ENCODE measurements around the gene PPP2R1A.
A peak's percentile ranks its signal among the peaks of the same experiment; 100 is the strongest.
"Not testable (repeated sequence)": the region's sequence is repeated elsewhere in the genome, so short reads cannot be mapped to it uniquely, and the experiment has no call there.

The PPP2R1A gene

DNA sequence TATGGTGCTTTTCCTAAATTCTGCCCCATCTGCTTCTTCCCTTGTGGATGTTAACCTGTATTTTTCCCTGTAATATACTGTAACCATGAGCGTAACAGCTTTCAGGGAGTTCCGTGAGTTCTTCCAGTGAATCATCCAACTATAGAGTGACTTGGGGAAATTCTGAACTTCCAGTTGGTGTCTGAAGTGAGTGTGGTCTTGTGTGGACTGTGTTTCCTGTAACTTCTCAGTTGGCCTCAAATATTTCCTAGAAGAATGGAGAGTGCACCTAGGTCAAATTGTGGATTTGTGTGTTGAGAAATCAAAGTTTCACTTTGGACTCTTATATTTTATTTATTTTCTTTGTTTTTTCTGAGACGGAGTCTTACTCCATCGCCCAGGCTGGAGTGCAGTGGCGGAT lies 68.6 kb downstream of the PPP2R1A start:
- DNase-seq = no peak

DNA sequence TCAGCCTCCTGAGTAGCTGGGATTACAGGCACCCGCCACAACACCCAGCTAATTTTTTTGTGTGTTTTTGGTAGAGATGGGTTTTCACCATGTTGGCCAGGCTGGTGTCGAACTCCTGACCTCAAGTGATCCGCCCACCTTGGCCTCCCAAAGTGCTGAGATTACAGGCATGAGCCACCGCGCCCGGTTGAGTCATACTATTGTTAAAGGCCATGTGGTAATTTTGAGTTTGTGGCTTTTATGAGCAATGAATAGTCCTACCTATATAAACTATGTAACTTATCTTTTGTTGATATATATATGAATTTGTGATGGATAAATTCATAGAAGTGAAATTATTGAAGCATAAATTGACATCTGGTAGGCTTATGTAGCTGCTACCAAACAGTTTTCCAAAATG lies 75.7 kb downstream of the PPP2R1A start:
- DNase-seq = not testable (repeated sequence)

DNA sequence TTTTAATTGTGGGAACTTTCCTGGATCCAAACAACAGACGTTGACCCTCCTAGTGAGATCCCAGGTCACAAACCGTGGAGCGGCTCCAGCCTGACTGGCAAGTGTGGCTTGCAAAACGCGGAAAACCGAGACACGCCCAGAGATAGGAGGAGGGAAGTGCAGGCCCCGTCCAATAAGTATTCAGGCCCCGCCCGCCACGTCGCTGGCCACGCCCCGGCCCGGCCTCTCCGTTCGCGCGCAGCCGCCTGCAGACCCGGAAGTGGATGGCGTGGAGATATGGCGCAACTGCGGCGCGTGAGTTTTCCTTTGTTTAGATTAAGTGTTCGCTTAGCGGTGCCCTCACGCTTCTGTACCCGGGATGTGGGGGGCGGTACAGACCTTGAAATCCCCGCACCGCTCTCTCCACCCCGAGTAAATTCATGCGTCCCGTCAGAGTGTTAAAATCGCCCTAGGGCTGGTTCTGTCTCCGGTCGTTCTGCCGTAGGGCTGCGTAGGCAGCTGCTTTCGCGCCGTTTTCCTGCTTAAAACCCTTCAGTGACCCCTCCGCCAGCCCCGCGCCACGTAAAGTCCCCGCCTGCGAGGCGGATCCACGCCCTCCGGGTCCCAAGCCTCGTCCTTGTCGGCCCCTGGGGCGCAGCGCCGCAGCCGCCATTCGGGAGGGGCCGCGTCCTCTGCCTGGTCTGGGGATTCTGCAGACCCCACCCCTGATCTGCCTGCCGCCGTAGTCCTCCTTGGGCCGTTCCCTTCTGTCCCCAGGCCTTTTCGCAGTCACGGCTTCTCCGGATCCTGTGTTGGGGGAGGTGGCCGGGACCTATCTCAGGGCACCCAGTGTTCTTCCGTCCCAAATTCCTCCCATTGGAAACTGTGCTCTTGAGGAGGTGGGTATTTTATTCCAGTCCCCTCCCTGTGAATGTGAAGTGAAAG lies 79.7 kb downstream of the PPP2R1A start, which contains the start of gene ZNF766:
Gene ZNF766, plus strand, starts transcription at position 250 of the 924 bp plus-strand sequence. Its CDS starts 27 bp downstream, at position 277.
- DNase-seq = peak; percentile 93

DNA sequence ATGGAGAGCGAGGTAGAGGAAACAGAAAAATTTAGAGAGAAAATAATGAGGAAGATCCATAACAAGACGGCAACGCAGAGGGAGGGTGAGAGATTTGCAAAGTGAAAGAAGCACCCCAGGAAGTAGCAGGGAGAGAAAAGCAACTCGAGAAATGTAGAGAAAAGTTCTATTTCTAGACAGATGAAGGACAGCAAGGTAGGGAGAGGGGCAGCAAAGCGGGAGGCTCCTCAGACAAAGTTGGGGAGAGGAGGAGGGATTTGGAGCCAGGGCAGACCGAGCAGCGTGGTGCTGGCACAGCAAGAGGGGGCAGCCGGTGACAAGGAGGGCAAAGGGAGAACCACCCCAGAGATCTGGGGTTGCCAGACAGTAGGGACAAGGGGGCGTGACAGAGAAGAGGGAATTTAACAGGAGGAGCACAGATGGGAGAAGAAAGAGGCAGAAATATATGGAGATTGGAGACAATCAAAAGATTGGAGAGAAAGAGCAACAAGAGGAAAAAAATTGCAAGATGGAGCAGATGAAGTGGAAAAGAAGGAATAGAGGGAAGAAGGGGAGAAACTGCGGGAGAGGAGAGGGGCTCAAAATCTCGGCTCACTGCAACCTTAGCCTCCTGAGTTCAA lies 80.5 kb downstream of the PPP2R1A start:
- peak; percentile 42 for DNase-seq

DNA sequence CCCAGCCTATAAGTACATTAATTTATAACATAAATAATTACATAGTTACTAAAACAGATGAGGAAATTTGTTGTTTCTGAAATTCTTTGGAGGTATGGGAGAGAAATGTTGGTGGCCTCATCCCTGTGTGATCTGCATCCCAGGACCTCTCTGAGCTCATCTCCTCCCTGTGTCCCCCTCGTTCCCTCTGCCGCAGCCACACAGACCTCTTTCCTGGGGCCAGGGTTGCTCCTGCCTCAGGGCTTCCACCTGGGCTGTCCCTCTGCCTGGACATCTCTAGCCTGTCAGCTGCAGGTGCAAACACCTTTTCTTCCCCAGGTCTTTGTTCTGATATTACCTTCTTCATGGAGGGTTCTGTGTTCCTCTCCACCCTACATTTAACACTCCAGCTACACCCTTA lies 83.4 kb downstream of the PPP2R1A start:
- no peak for DNase-seq

DNA sequence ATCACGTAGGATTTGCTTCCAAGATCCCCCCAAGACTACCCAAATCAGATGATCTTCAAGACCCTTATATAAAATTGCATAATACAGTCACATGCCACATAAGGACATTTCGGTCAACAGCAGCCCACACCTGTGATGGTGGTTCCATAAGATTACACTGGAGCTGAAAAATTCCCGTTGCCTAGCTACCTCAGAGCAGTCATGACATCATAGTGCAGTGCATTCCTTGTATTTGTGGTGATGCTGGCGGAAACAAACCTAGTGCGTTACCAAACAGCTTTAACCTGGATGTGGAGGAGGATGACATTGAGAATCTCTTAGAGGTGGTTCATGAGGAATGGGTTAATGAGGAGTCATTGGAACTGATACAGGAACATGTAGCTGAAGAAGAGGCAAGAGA lies 84.3 kb downstream of the PPP2R1A start:
- no peak for DNase-seq

DNA sequence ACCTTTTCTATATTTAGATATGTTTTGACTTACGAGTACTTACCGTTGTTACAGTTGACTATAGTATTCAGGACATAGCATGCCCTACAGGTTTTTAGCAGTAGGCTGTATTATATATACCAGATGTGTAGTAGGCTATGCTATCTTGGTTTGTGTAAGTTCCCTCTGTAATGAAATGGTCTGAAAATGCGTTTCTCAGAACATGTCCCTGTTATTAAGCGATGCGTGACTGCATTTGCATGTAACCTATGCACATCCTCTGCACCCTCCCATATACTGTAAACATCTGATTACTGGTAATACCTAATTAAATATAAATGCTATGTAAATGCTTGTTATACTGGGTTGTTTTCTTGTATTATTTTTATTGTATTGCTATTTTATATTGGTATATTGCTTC lies 86.1 kb downstream of the PPP2R1A start:
- no peak for DNase-seq

DNA sequence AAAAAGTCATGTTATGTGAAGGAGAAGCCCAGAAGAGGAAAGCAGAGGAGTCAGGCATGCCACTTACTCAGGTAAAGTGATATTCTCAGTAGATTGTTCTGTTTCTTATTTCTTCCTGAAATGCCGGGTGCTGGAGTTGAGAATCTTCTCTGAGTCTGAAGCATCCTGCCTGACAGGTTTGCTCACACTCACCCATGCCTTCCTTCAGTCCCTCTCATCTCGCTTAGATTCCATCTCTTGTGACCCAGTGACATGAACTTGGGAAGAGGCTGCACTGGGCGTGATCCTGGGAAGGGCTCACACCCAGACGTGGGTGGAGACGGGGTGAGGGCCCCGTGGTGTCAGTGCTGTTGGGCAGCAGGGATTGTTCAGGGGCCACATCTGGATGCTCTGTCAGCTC lies 87.6 kb downstream of the PPP2R1A start:
- no peak for DNase-seq
